Measurements from ENCODE around the gene RPP21. TPM values are rescaled to one million over a fixed set of nuclear protein-coding genes. Genes with fewer than 3 reads are reported as not detected.
A peak's percentile ranks its signal among the peaks of the same experiment; 100 is the strongest.

Gene RPP21
- total RNA-seq (100 to 1,000 TPM in 2 of 9 donors, 10 to 100 TPM in 7; 32.1 to 110 (median 54.9) TPM), polyA plus RNA-seq (100 to 1,000 TPM in 2 of 3 donors, 10 to 100 TPM in 1; 24.2 to 223 (median 210) TPM)
- long read RNA-seq, donor 1, transcript RPP21-221 (4 exons, 594 nt): minor isoform, 6 of 30 reads
- long read RNA-seq, donor 1, transcript RPP21-224 (5 exons, 525 nt): major isoform, 20 of 30 reads
- long read RNA-seq, donor 1, partial matches to known transcripts: 0 of 30 reads
- long read RNA-seq, donor 1, other reads (novel, unspliced or antisense): 0 of 30 reads
- long read RNA-seq, donor 2, transcript RPP21-224 (5 exons, 525 nt): major isoform, 17 of 19 reads
- long read RNA-seq, donor 2, partial matches to known transcripts: 0 of 19 reads
- long read RNA-seq, donor 2, other reads (novel, unspliced or antisense): 0 of 19 reads
- long read RNA-seq, donor 3, transcript RPP21-224 (5 exons, 525 nt): major isoform, 15 of 19 reads
- long read RNA-seq, donor 3, partial matches to known transcripts: 0 of 19 reads
- long read RNA-seq, donor 3, other reads (novel, unspliced or antisense): 0 of 19 reads
- long read RNA-seq, donor 4, transcript RPP21-224 (5 exons, 525 nt): major isoform, 38 of 52 reads
- long read RNA-seq, donor 4, transcript RPP21-221 (4 exons, 594 nt): minor isoform, 6 of 52 reads
- long read RNA-seq, donor 4, partial matches to known transcripts: 1 of 52 reads
- long read RNA-seq, donor 4, other reads (novel, unspliced or antisense): 4 of 52 reads
- long read RNA-seq, donor 5, transcript RPP21-224 (5 exons, 525 nt): major isoform, 37 of 47 reads
- long read RNA-seq, donor 5, partial matches to known transcripts: 0 of 47 reads
- long read RNA-seq, donor 5, other reads (novel, unspliced or antisense): 6 of 47 reads
- long read RNA-seq, donor 6, transcript RPP21-224 (5 exons, 525 nt): major isoform, 31 of 42 reads
- long read RNA-seq, donor 6, partial matches to known transcripts: 0 of 42 reads
- long read RNA-seq, donor 6, other reads (novel, unspliced or antisense): 2 of 42 reads
- long read RNA-seq, donor 7, transcript RPP21-224 (5 exons, 525 nt): major isoform, 8 of 13 reads
- long read RNA-seq, donor 7, partial matches to known transcripts: 0 of 13 reads
- long read RNA-seq, donor 7, other reads (novel, unspliced or antisense): 0 of 13 reads
- long read RNA-seq, donor 8, transcript RPP21-221 (4 exons, 594 nt): minor isoform, 5 of 40 reads
- long read RNA-seq, donor 8, transcript RPP21-224 (5 exons, 525 nt): major isoform, 29 of 40 reads
- long read RNA-seq, donor 8, partial matches to known transcripts: 0 of 40 reads
- long read RNA-seq, donor 8, other reads (novel, unspliced or antisense): 0 of 40 reads
- long read RNA-seq, donor 9, transcript RPP21-224 (5 exons, 525 nt): major isoform, 14 of 19 reads
- long read RNA-seq, donor 9, partial matches to known transcripts: 0 of 19 reads
- long read RNA-seq, donor 9, other reads (novel, unspliced or antisense): 0 of 19 reads
- long read RNA-seq, donor 10, transcript RPP21-224 (5 exons, 525 nt): major isoform, 16 of 18 reads
- long read RNA-seq, donor 10, partial matches to known transcripts: 0 of 18 reads
- long read RNA-seq, donor 10, other reads (novel, unspliced or antisense): 0 of 18 reads

DNA sequence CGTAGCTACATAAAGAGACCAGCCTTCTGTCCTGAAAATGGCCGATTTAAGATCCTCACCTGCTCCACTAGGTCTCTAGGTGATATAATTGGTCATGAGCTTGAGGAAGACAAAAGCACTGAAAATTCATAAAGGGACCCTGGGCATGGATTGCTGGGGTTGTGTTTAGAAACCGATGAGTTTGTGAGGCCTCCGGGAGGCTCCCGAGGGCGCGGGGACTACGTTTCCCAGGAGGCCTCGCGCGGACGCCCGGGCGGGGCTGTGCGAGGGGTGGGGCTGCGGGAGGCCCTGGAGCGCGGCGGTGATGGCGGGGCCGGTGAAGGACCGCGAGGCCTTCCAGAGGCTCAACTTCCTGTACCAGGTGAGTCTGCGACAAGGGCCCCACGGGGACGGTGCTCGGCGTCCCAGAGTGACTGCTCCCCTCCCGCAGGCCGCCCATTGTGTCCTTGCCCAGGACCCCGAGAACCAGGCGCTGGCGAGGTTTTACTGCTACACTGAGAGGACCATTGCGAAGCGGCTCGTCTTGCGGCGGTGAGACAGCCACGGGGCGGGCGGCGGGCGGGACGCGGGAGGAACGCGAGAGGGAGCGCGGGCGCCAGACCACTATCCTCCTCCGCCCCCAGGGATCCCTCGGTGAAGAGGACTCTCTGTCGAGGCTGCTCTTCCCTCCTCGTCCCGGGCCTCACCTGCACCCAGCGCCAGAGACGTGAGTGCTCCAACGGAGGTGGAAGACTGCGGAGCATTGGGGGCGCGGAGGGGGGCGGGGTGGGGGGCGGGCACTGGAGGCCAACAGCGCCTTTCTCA lies at the start of gene RPP21:
Gene RPP21, plus strand, starts transcription at position 289 of the 804 bp plus-strand sequence. Its CDS starts 16 bp downstream, at position 305.
- peak; percentile 80 to 92 (median 85) for DNase-seq
- peak within 1 kb of the TSS in 4 of 5 donors; percentile 74 to 94 (median 84) for H3K27ac ChIP-seq
- no peaks in the 10 kb centered on the region for H3K27me3 ChIP-seq
- TF ChIP-seq, protein P1, sequence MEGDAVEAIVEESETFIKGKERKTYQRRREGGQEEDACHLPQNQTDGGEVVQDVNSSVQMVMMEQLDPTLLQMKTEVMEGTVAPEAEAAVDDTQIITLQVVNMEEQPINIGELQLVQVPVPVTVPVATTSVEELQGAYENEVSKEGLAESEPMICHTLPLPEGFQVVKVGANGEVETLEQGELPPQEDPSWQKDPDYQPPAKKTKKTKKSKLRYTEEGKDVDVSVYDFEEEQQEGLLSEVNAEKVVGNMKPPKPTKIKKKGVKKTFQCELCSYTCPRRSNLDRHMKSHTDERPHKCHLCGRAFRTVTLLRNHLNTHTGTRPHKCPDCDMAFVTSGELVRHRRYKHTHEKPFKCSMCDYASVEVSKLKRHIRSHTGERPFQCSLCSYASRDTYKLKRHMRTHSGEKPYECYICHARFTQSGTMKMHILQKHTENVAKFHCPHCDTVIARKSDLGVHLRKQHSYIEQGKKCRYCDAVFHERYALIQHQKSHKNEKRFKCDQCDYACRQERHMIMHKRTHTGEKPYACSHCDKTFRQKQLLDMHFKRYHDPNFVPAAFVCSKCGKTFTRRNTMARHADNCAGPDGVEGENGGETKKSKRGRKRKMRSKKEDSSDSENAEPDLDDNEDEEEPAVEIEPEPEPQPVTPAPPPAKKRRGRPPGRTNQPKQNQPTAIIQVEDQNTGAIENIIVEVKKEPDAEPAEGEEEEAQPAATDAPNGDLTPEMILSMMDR (IDR thresholded peaks at IDR 0.05): peak in 1 of 6 experiments; percentile 2
- peak; percentile 72 to 81 for TF ChIP-seq POLR2A (IDR thresholded peaks at IDR 0.05)
- peaks cover 0 to 28% of the 10 kb centered on the region in 2 donors for H3K36me3 ChIP-seq (replicated peaks in 1 of 2)
- H3K4me3 ChIP-seq: peak within 1 kb of the TSS; percentile 45 to 79 (median 61)
- peaks cover 0 to 17% of the 10 kb centered on the region in 2 donors for H3K4me1 ChIP-seq (replicated peaks in 1 of 2)
- WGBS, 4 donors: 2 to 5% (median 2%) methylated on average over 23 to 64 of the region's 64 CpGs
- intact Hi-C loops (cut with DNase I): no loop called here
- no peaks in the 10 kb centered on the region for H3K9me3 ChIP-seq (replicated peaks in 1 of 3)

DNA sequence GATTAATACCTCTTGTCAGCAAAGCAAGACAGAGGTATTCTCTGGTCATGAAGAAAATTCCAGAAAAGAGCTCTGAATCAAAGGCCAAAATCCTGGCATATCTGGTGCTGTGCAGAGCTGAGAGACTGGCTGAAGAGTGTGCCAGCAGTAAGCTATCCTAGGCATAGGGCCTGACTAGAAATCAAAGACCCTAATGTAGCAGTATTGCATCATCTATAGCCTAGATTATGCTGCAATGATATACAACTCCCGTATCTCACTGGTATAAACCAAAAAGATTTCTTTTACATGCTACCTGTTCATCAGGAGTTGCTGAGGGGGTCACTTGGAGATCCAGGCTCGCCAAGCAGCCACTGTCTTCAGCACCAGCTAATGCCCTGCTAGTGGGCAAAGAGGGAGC lies 49.1 kb upstream of the RPP21 start:
- peak overlapping the region in 1 of 5 donors; percentile 39 for H3K27ac ChIP-seq
- WGBS, 4 donors: 75 to 95% (median 92%) methylated on average over 2 of the region's 2 CpGs

DNA sequence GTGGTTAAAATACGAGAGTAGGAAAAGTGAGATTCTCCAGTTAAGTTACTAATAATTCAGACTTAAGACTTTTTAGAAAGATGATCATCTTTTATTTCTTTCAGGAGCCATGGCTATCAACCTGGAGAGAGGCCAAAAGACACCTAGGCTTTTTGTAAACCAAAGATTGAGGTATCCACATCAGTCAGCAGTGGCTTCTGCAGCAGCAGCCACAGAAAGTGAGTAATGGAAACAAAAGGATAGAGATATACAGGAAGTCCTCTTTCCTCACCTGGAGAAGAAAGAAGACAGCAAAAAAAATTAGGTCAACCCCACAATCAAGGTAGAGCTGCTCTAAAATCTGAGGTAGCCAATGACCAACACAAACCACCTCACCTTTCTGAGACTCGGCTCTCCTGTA lies 41.0 kb upstream of the RPP21 start:
- Histone ChIP-seq H3K27ac (no peak overlapping the region), H3K27me3 (no peaks in the 10 kb centered on the region), H3K4me1 (replicated peaks in 1 of 2) (no peaks in the 10 kb centered on the region), H3K36me3 (replicated peaks in 1 of 2) (no peaks in the 10 kb centered on the region), H3K9me3 (replicated peaks in 1 of 3) (no peaks in the 10 kb centered on the region), H3K4me3 (no peak overlapping the region)
- 71 to 99% (median 86%) methylated on average over 2 of the region's 2 CpGs for WGBS, 4 donors
- intact Hi-C loops (cut with DNase I): no loop called here
- TF ChIP-seq POLR2A (IDR thresholded peaks at IDR 0.05): no peak
- TF ChIP-seq, protein P1 (IDR thresholded peaks at IDR 0.05): no peak
- DNase-seq: no peak

More for the DNA sequence above, 49.1 kb upstream of the RPP21 start:
- Histone ChIP-seq H3K9me3 (replicated peaks in 1 of 3) (no peaks in the 10 kb centered on the region), H3K4me1 (replicated peaks in 1 of 2) (peaks cover 0 to 4% of the 10 kb centered on the region in 2 donors), H3K36me3 (replicated peaks in 1 of 2) (peaks cover 0 to 4% of the 10 kb centered on the region in 2 donors), H3K4me3 (no peak overlapping the region), H3K27me3 (no peaks in the 10 kb centered on the region)
- no peak for DNase-seq
- no peak for TF ChIP-seq POLR2A (IDR thresholded peaks at IDR 0.05)
- TF ChIP-seq, protein P1 (IDR thresholded peaks at IDR 0.05): no peak
- intact Hi-C loops (cut with DNase I): no loop called here

Measured in adrenal gland (tissue), 19 donors.